Measurements from ENCODE around the gene IFI30. TPM values are rescaled to one million over a fixed set of nuclear protein-coding genes. Genes with fewer than 3 reads are reported as not detected.

The IFI30 gene
- total RNA-seq, 1 donor from 2014 or later: 43.7 TPM

DNA sequence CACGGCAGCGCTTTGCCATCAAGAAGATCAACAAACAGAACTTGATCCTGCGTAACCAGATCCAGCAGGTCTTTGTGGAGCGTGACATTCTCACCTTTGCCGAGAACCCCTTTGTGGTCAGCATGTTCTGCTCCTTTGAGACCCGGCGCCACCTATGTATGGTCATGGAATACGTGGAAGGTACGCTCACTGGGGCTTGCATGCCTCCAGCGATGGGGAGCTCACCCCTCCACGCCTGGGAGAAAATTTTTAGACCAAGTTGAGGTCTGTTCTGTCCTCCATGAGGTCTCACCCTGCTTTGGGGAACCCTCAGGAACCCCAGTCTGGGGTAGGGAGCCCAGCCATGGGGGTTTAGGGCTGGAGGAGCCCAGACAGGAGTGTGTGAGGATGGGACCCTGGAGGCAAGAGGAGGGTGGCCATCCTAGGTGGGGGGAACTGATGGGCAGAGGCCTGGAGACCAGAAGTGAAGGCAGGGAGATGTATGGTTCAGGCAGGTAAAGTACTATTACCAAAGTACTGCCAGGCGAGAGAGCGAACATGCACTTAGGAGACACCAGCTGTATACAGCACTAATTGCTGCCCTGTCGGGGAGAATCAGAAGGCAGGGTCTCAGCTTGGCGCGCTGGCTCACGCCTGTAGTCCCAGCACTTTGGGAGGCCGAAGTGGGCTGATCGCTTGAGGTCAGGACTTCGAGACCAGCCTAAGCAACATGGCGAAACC, 42.9 kb upstream of the IFI30 start:
- Histone ChIP-seq H3K27ac (no peak overlapping the region), H3K36me3 (peaks cover 0 to 33% of the 10 kb centered on the region in 2 donors), H3K4me3 (no peak overlapping the region), H3K4me1 (no peaks in the 10 kb centered on the region), H3K9me3 (no peaks in the 10 kb centered on the region), H3K27me3 (no peaks in the 10 kb centered on the region)
- intact Hi-C loops (cut with DNase I): no loop called here
- DNase-seq (ENCODE audit: extremely low spot score in 2 of 2): no peak
- TF ChIP-seq, protein P1, sequence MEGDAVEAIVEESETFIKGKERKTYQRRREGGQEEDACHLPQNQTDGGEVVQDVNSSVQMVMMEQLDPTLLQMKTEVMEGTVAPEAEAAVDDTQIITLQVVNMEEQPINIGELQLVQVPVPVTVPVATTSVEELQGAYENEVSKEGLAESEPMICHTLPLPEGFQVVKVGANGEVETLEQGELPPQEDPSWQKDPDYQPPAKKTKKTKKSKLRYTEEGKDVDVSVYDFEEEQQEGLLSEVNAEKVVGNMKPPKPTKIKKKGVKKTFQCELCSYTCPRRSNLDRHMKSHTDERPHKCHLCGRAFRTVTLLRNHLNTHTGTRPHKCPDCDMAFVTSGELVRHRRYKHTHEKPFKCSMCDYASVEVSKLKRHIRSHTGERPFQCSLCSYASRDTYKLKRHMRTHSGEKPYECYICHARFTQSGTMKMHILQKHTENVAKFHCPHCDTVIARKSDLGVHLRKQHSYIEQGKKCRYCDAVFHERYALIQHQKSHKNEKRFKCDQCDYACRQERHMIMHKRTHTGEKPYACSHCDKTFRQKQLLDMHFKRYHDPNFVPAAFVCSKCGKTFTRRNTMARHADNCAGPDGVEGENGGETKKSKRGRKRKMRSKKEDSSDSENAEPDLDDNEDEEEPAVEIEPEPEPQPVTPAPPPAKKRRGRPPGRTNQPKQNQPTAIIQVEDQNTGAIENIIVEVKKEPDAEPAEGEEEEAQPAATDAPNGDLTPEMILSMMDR (IDR thresholded peaks at IDR 0.05): no peak
- TF ChIP-seq POLR2AphosphoS5 (IDR thresholded peaks at IDR 0.05; ENCODE audit: insufficient read depth in 1 of 2, low read depth in 1 of 2): no peak
- TF ChIP-seq POLR2A (IDR thresholded peaks at IDR 0.05): no peak

GRCh38 chr19:18131841-18132596, 41.6 kb upstream of the IFI30 start:
- no peaks in the 10 kb centered on the region for H3K27me3 ChIP-seq
- H3K36me3 ChIP-seq: peaks cover 0 to 33% of the 10 kb centered on the region in 2 donors
- H3K9me3 ChIP-seq: no peaks in the 10 kb centered on the region
- H3K4me1 ChIP-seq: no peaks in the 10 kb centered on the region
- no peak for DNase-seq (ENCODE audit: extremely low spot score in 2 of 2)
- TF ChIP-seq POLR2A (IDR thresholded peaks at IDR 0.05) (no peak), POLR2AphosphoS5 (IDR thresholded peaks at IDR 0.05; ENCODE audit: insufficient read depth in 1 of 2, low read depth in 1 of 2) (no peak)
- TF ChIP-seq, protein P1 (IDR thresholded peaks at IDR 0.05): no peak
- intact Hi-C loops (cut with DNase I): no loop called here
- no peak overlapping the region for H3K4me3 ChIP-seq
- no peak overlapping the region for H3K27ac ChIP-seq

DNA sequence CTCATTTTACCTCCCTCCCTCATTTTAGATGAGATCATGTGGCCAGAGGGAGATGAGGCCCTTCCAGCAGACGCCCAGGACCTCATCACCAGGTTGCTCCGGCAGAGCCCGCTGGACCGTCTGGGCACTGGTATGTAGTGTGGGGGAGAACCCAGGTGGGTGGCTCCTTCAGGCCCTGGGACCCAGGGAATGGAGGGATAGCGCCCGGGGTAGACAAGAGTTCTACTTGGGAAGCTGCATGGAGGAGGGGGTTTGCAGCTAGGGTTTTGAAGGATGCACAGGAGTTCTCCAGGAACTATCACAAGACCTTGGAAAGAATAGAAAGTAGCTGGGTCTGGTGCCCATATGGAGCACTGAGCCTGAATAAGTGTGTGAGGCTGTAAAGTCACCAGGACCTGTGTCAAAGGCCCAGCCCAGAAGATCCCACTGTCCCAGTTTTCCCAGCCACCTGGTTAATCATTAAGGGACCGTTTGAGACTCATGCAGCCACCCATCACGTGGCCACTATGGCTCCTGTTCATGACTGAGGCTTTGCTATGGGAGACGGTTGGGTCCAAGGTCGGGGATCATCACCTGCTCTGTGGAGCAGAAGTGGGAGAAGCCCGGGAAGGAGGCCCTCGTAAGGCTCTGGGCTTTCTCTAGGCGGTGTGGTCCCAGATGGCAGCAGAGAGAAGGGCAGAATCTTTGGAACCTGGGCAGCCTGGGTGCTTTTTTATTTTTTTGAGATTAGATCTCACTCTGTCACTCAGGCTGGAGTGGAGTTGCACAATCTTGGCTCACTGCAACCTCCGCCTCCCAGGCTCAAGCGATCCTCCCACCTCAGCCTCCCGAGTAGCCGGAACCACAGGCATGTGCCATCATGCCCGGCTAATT, 37.7 kb upstream of the IFI30 start:
- DNase-seq (ENCODE audit: extremely low spot score in 2 of 2): no peak
- Histone ChIP-seq H3K36me3 (peaks cover 0 to 36% of the 10 kb centered on the region in 2 donors), H3K9me3 (no peaks in the 10 kb centered on the region), H3K27me3 (no peaks in the 10 kb centered on the region), H3K4me1 (no peaks in the 10 kb centered on the region), H3K27ac (no peak overlapping the region), H3K4me3 (no peak overlapping the region)
- intact Hi-C loops (cut with DNase I): no loop called here
- TF ChIP-seq POLR2AphosphoS5 (IDR thresholded peaks at IDR 0.05; ENCODE audit: insufficient read depth in 1 of 2, low read depth in 1 of 2): no peak
- no peak for TF ChIP-seq POLR2A (IDR thresholded peaks at IDR 0.05)
- TF ChIP-seq, protein P1 (IDR thresholded peaks at IDR 0.05): no peak

DNA sequence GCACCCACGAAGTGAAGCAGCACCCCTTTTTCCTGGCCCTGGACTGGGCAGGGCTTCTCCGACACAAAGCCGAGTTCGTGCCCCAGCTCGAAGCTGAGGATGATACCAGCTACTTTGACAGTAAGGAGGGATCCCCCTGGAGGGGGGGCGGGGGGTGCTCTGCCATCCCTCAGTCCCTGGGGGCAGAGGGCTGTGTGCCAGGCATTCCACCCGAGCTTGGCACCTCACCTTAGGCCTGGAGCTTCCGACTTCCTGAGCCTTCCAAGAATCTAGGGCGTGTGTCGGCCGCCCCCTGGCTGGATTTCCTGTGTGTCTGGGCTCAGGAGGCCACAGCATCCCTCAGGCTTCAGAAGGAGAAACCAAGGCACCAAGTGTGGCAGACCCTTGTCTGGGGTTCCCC, 36.4 kb upstream of the IFI30 start:
- intact Hi-C loops (cut with DNase I): no loop called here
- no peak for DNase-seq (ENCODE audit: extremely low spot score in 2 of 2)
- Histone ChIP-seq H3K9me3 (no peaks in the 10 kb centered on the region), H3K4me3 (no peak overlapping the region), H3K27me3 (no peaks in the 10 kb centered on the region), H3K36me3 (peaks cover 0 to 36% of the 10 kb centered on the region in 2 donors), H3K27ac (no peak overlapping the region), H3K4me1 (no peaks in the 10 kb centered on the region)
- TF ChIP-seq POLR2AphosphoS5 (IDR thresholded peaks at IDR 0.05; ENCODE audit: insufficient read depth in 1 of 2, low read depth in 1 of 2): no peak
- TF ChIP-seq, protein P1 (IDR thresholded peaks at IDR 0.05): no peak
- TF ChIP-seq POLR2A (IDR thresholded peaks at IDR 0.05): no peak
